ENCODE data around the gene PICALM. TPM values are rescaled to one million over a fixed set of nuclear protein-coding genes. Genes with fewer than 3 reads are reported as not detected.

Gene PICALM
- total and polyA plus RNA-seq, 9 of the 15 experiments (the other 6 are each of a cell fraction or from before 2014, with no cell fraction given) = 41.3 to 990 (median 309) TPM

DNA sequence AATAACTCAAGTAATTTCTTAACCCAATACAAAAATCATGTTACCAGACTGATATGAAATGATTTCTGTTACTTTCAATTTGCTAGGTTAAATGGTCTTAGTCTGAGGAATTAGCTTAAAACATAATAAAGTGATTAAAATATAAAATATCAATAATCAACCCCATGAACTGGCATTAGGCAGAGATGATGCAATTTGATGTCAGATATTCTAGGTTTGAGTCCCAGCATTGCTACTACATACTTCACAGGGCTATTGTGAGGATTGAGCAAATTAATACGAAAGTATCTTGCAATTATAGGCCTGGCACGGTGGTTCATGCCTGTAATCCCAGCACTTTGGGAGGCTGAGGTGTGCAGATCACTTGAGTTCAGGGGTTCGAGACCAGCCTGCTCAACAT is 66.5 kb downstream of the PICALM start:
- Histone ChIP-seq H3K9me3 (replicated peaks; ENCODE audit: control insufficient read depth, insufficient read depth, low read depth, low read length) (no peaks in the 10 kb centered on the region), H3K9me1 (ENCODE audit: control insufficient read depth, insufficient read depth, low read length) (no peaks in the 10 kb centered on the region), H3K27me3 (ENCODE audit: control insufficient read depth in 2 of 2, insufficient read depth in 2 of 2, low read length in 2 of 2) (no peaks in the 10 kb centered on the region), H3K4me1 (replicated peaks in 1 of 2; ENCODE audit: control insufficient read depth in 2 of 2, insufficient read depth in 2 of 2, low read length in 2 of 2) (no peaks in the 10 kb centered on the region), H3K4me3 (no peak overlapping the region), H3K79me2 (ENCODE audit: control insufficient read depth, insufficient read depth, low read length) (peaks cover 37% of the 10 kb centered on the region), H3K9ac (ENCODE audit: insufficient read depth in 1 of 2, low read depth in 2 of 2, low read length in 2 of 2) (no peak overlapping the region), H3K36me3 (ENCODE audit: control insufficient read depth, insufficient read depth, low read length) (peaks cover 96% of the 10 kb centered on the region), H2AFZ (ENCODE audit: low read depth, low read length) (no peak overlapping the region), H3K4me2 (ENCODE audit: insufficient read depth, low read length) (no peak overlapping the region), H4K20me1 (replicated peaks; ENCODE audit: control insufficient read depth, insufficient read depth, low read length) (no peaks in the 10 kb centered on the region), H3K27ac (ENCODE audit: extremely low read depth, low read depth, low read length) (no peak overlapping the region)
- WGBS (ENCODE audit: insufficient coverage, low coverage, missing lambda C conversion rate) = 98% methylated on average over 3 of the region's 3 CpGs
- TF ChIP-seq ZNF766 (CRISPR knock-in tag; conservative IDR thresholded peaks at IDR 0.05) (no peak), PHF20 (IDR thresholded peaks at IDR 0.05; ENCODE audit: partially characterized antibody) (no peak), NFRKB (IDR thresholded peaks at IDR 0.05; ENCODE audit: low read depth) (no peak), CEBPG (CRISPR knock-in tag; IDR thresholded peaks at IDR 0.05) (peak; percentile 35; the same call in 1 of the 2 replicates), CEBPG (tag; conservative IDR thresholded peaks at IDR 0.05 in 1 of 2, IDR thresholded peaks at IDR 0.05 in 1 of 2) (peak; percentile 41 to 46; a peak in 2 of 4 replicates), ZNF512 (tag; IDR thresholded peaks at IDR 0.05) (no peak), POLR2H (tag; IDR thresholded peaks at IDR 0.05; ENCODE audit: low read depth) (0 out of 2 replicates have a peak, but pooled peaks have one; percentile 19), OTX1 (CRISPR knock-in tag; IDR thresholded peaks at IDR 0.05) (no peak), CEBPB (tag; IDR thresholded peaks at IDR 0.05) (0 out of 2 replicates have a peak, but pooled peaks have one; percentile 25)
- TF ChIP-seq, protein P1, sequence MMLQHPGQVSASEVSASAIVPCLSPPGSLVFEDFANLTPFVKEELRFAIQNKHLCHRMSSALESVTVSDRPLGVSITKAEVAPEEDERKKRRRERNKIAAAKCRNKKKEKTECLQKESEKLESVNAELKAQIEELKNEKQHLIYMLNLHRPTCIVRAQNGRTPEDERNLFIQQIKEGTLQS (IDR thresholded peaks at IDR 0.05) = peak; percentile 66
- TF ChIP-seq, protein P1 (CRISPR knock-in tag; conservative IDR thresholded peaks at IDR 0.05) = no peak
- TF ChIP-seq, protein P2, sequence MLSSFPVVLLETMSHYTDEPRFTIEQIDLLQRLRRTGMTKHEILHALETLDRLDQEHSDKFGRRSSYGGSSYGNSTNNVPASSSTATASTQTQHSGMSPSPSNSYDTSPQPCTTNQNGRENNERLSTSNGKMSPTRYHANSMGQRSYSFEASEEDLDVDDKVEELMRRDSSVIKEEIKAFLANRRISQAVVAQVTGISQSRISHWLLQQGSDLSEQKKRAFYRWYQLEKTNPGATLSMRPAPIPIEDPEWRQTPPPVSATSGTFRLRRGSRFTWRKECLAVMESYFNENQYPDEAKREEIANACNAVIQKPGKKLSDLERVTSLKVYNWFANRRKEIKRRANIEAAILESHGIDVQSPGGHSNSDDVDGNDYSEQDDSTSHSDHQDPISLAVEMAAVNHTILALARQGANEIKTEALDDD (IDR thresholded peaks at IDR 0.05) = no peak
- DNase-seq (ENCODE audit: extremely low read depth in 1 of 4, low spot score in 3 of 4) (no peak), ATAC-seq (no peak), FAIRE-seq (no peak)
- POLR2A ChIA-PET = no interaction called here
- in situ Hi-C loops (cut with MboI) (no loop called here), intact Hi-C loops (cut with micrococcal nuclease) (no loop called here)
- CTCF ChIA-PET (ENCODE audit: low intra/inter-chr PET ratio) = no interaction called here
- BruUV-seq (replicated peaks) = no TSS peak

All from K562 (cell line).